ENCODE results near the gene RABEP2.

GRCh38 chr16:28874406-28874805, 50.6 kb downstream of the RABEP2 start:
- TF ChIP-seq EZH2 (IDR thresholded peaks at IDR 0.05; ENCODE audit: low read depth, unreplicated experiment) = no peak
- no peak for TF ChIP-seq POLR2AphosphoS5 (IDR thresholded peaks at IDR 0.05; ENCODE audit: low read depth)
- TF ChIP-seq CTCF (conservative IDR thresholded peaks at IDR 0.05; ENCODE audit: low read depth in 2 of 2) = no peak
- TF ChIP-seq REST (IDR thresholded peaks at IDR 0.05; ENCODE audit: unreplicated experiment) = no peak
